Stimulated activated naive CD8-positive, alpha-beta T cell treated with anti-CD3 and anti-CD28 coated beads, Interleukin-15, Interleukin-2, amounts not matched to agents 100 U/mL and 50 U/mL, for 24 hours (primary cell): ENCODE measurements around the gene GAL3ST3.
"Not testable (repeated sequence)": the region's sequence is repeated elsewhere in the genome, so short reads cannot be mapped to it uniquely, and the experiment has no call there.

Experiments used
- ATAC-seq: fragments of 150-1000 bp; cut with Tn5 transposase; one replicate; pipeline ENCODE4 v1.10.0; 2021
- DNase-seq: peaks from one replicate; pipeline ENCODE4 v3.0.0; 2021

Gene GAL3ST3

GRCh38 chr11:66048547-66049323 is at the start of gene GAL3ST3:
TSS of gene GAL3ST3 (minus strand) at chr11:66049161. CDS start at chr11:66045415, 3,746 bp downstream.
- DNase-seq, result no peak

DNA sequence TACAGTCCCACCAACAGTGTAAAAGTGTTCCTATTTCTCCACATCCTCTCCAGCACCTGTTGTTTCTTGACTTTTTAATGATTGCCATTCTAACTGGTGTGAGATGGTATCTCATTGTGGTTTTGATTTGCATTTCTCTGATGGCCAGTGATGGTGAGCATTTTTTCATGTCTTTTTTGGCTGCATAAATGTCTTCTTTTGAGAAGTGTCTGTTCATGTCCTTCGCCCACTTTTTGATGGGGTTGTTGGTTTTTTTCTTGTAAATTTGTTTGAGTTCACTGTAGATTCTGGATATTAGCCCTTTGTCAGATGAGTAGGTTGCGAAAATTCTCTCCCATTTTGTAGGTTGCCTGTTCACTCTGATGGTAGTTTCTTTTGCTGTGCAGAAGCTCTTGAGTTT is 43.2 kb upstream of the GAL3ST3 start:
- ATAC-seq, DNase-seq: not testable (repeated sequence)

More at GRCh38 chr11:66048547-66049323, at the start of gene GAL3ST3:
- no peak for ATAC-seq

DNA sequence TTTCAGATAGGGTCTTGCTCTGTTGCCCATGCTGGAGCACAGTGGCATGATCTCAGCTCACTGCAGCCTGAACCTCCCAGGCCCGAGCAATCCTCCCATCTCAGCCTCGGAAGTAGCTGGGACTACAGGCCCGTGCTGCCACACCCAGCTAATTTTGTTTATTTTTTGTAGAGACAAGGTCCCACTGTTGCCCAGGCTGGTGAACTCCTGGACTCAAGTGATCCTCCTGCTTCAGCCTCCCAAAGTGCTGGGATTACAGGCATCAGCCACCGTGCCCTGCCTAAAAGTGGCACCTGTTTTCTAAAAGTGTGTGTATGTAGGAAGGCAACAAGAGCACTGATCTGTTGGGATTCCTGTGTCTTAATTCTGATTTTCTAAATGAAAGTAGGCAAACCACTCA is 41.3 kb upstream of the GAL3ST3 start:
- no peak for DNase-seq
- no peak for ATAC-seq

- no peak for ATAC-seq
- DNase-seq, result no peak
Measured at GRCh38 chr11:66089067-66089466, 40.1 kb upstream of the GAL3ST3 start.

DNA sequence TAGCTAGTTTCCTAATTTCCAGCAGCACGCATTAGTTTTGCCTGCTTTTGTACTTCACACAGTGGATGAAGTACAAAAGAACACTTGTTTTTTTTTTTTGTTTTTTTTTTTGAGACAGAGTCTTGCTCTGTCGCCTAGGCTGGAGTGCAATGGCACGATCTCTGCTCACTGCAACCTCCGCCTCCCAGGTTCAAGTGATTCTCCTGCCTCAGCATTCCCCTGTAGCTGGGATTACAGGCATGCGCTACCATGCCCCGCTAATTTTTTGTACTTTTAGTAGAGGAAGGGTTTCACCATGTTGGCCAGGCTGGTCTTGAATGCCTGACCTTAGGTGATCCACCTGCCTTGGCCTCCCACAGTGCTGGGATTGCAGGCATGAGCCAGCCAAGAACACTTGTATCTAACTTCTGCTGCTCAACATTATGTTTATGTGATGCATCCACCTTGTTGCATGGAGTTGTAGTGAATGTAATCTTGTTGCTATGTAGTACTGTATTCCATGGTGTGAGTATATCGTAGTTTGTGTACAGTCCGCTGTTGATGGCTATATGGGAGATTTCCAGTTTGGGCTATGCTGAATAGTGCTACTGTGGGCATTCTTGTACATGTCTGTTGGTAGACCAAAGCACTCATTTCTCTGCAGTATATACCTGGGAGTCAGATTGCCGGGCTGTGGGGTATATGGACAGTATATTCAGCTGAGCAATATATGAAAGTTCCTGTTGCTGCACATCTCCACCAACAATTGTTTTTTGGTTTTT is 38.4 kb upstream of the GAL3ST3 start:
- no peak for ATAC-seq
- DNase-seq, result no peak

GRCh38 chr11:66084821-66085475 is 36.0 kb upstream of the GAL3ST3 start:
- DNase-seq, result no peak
- ATAC-seq, result no peak

- DNase-seq, result no peak
- ATAC-seq, result no peak
Measured at GRCh38 chr11:66083767-66084166, 34.8 kb upstream of the GAL3ST3 start.

- DNase-seq, result no peak
- no peak for ATAC-seq
Measured at GRCh38 chr11:66082946-66083698, 34.2 kb upstream of the GAL3ST3 start.

- peak; percentile 74 for ATAC-seq
- peak; percentile 65 for DNase-seq
Measured at GRCh38 chr11:66081505-66081904, 32.5 kb upstream of the GAL3ST3 start.

DNA sequence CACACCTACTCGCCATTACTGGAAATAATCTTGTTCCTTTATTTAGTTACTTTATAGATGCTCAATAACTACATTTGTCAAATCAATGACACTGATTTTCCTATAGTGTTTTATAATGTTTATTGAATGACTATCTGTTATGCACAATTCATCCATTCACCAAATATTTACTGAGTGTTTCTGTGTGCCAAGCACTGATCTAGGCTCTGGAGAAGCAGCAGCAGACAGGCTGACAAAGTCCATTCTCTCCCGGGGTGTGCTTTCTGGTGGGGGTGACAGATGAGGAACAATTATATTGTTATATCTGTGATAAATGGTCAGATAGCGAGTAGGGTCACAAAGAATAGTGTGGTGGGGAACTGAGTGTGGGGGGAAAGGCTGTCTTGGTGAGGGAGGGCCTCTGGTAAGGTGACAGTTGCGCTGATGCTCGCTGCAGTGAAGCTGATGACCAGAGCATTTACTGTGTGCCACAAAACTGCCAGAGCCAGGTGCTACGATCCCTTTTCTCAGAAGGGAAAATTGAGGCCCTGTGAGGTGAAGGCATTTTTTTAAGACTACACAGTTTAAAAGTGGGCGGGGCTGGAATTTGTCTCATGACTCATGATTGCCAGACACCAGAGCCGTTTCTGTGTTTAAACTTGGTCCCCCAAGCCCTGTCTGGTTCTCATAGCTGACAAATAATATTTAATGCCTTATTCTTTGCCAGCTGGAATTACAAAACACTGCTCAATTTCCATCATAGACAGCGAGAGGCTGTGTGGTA is 31.3 kb upstream of the GAL3ST3 start:
- peak; percentile 74 for DNase-seq

DNA sequence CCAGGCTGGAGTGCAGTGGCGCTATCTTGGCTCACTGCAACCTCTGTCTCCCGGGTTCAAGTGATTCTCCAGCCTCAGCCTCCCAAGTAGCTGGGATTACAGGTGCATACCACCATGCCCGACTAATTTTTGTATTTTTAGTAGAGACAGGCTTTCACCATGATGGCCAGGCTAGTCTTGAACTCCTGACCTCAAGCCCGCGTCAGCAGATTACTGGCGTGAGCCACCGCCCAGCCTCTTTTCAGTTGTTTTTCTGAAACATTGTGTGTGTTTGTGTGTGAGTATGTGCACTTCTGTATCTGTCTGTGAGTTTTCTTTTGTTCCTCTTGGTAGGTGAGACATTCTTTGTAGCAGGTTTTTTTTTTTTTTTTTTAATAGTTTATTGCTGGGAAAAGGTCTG is 30.0 kb upstream of the GAL3ST3 start:
- DNase-seq, ATAC-seq: not testable (repeated sequence)

More for the DNA sequence above, 31.3 kb upstream of the GAL3ST3 start:
- peak; percentile 76 for ATAC-seq

DNA sequence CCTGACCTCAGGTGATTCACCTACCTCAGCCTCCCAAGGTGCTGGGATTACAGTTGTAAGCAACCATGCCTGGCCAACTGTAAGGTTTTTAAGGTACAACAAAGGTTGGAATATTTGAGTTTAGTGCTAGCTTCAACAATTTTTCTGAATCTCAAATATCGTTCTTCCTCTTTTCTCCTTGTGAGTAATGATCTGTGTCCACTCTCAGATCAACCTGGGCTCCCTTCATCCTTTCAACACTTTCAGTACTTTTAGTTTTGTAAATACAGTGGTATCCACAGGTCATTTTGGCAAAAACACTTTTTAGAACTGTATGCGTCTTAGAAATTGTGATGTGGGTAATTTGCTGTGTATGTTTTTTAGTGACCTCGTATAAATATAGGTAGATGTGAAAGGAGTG is 29.0 kb upstream of the GAL3ST3 start:
- DNase-seq (no peak), ATAC-seq (no peak)

- ATAC-seq (no peak), DNase-seq (no peak)
Measured at GRCh38 chr11:66076561-66076960, 27.6 kb upstream of the GAL3ST3 start.

DNA sequence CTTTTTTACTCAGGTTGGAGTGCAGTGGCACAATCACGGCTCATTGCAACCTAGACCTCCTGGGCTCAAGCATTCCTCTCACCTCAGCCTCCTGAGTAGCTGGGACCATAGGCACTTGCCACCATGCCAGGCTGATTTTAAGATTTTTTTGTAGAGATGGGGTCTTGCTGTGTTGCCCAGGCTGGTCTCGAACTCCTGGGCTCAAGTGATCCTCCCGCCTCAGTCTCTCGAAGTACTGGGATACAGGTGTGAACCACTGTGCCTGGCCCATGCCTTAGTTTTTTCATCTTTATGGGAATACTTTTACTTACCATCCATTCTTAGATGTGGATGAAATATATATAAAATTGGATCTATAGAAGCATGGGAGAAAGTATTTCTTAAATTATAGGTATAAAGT is 26.3 kb upstream of the GAL3ST3 start:
- ATAC-seq (no peak), DNase-seq (no peak)

DNA sequence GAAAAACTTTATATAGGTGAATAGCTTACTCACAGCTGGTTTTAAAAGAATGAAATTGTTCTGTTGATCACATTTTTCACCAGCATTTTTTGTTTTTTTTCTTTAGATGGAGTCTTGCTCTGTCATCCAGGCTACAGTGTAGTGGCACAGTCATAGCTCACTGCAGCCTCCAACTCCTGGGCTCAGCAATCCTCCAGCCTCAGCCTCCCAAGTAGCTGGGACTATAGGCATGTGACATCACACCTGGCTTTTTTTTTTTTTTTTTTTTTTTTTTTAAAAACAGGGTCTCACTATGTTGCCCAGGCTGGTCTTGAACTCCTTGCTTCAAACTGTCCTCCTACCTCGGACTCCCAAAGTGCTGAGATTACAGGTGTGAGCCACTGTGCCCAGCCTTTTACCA is 24.7 kb upstream of the GAL3ST3 start:
- no peak for DNase-seq
- ATAC-seq, result no peak

DNA sequence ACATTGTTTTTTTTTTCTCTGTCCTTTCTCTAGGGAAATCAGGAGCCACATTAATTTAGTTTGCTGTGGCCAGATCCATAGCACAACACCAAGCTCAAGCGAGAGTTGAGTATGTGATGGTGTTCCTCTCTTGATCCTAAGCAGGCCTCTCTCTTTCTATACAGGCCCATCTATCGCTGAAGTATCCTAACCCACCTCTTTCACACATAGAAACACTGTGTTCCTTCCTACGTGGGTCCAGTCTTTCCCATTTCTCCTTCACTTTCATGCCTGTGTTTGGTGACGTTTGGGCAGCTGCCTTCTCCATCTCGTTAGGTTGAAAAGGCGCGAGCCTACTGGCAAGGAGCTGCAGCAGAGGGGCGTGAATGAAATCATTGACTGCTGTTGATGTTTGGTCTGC is 23.6 kb upstream of the GAL3ST3 start:
- no peak for DNase-seq
- no peak for ATAC-seq

- no peak for DNase-seq
- ATAC-seq, result no peak
Measured at GRCh38 chr11:66072081-66072480, 23.1 kb upstream of the GAL3ST3 start.

- no peak for DNase-seq
Measured at GRCh38 chr11:66071381-66071801, 22.4 kb upstream of the GAL3ST3 start.

GRCh38 chr11:66070604-66071380 is 21.8 kb upstream of the GAL3ST3 start:
- DNase-seq, result peak; percentile 45

More at GRCh38 chr11:66071381-66071801, 22.4 kb upstream of the GAL3ST3 start:
- no peak for ATAC-seq

More at GRCh38 chr11:66070604-66071380, 21.8 kb upstream of the GAL3ST3 start:
- ATAC-seq, result no peak
